CD4-positive, alpha-beta T cell treated with Interleukin-2 at 100 ng/mL for 4 hours (primary cell): Measurements from ENCODE around the gene SORL1.
A peak's percentile ranks its signal among the peaks of the same experiment; 100 is the strongest.
"Not testable (repeated sequence)": the region's sequence is repeated elsewhere in the genome, so short reads cannot be mapped to it uniquely, and the experiment has no call there.

ENCODE experiments used
- DNase-seq: peaks from one replicate; pipeline ENCODE4 v3.0.0-alpha.2; 2020; ENCODE audit warnings: low spot score

SORL1 gene

GRCh38 chr11:121563900-121564822 is 112.0 kb downstream of the SORL1 start:
- no peak for DNase-seq

- DNase-seq, result no peak
These were observed 113.0 kb downstream of the SORL1 start for GRCh38 chr11:121564948-121565684.

DNA sequence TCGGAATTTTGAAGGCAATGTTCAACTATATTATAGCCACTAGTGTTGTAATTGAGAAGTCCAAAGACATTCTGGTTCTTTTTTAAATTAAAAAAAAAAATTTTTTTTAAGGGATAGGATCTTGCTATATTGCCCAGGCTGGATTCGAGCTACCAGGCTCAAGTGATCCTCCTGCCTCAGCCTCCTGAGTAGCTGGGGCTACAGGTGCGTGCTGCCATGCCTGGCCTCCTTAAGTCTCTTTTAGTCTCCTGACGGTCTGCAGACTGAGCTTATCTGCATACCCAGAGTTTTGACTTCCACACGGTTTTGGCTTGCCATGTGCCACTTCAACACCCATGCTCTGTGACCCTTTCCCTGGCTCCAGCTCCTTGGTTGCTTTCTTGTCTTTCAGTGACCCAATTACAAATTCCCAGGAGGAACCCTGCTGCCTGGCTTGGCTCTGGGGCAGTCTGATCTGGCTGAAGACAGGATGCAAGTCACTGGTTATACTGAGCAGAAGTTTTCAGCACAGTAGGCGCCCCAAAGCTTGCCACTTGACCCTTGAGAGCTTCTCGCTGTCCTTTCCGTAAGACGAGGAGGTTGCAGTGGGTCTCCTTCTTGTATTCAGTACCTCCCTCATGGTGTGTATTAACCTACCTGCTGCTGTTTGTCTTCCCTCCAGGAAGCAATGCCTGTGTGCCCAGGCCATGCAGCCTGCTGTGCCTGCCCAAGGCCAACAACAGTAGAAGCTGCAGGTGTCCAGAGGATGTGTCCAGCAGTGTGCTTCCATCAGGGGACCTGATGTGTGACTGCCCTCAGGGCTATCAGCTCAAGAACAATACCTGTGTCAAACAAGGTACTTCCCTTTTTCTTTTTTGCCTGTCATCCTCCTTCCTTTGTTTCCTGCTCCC is 114.4 kb downstream of the SORL1 start:
- no peak for DNase-seq

DNA sequence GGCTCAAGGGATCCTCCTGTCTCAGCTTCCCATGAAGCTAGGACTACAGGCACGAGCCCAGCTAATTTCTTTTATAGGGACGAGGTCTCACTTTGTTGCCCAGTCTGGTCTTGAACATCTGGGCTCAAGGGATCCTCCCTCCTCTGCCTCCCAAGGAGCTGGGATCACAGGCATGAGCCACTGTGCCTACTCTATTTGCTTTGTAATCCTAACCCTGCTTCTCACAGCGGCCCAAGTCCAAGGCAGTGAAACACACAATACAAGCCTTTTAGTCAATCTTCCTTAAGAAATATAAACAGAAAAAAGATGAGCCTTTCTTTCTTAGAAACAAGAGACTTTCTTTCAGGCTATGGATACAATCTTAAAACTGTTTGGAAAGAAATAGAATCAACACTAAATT is 115.9 kb downstream of the SORL1 start:
- no peak for DNase-seq

GRCh38 chr11:121569332-121570299 is 117.5 kb downstream of the SORL1 start:
- not testable (repeated sequence) for DNase-seq

- DNase-seq, result no peak
These were observed 118.3 kb downstream of the SORL1 start for GRCh38 chr11:121570453-121570852.

DNA sequence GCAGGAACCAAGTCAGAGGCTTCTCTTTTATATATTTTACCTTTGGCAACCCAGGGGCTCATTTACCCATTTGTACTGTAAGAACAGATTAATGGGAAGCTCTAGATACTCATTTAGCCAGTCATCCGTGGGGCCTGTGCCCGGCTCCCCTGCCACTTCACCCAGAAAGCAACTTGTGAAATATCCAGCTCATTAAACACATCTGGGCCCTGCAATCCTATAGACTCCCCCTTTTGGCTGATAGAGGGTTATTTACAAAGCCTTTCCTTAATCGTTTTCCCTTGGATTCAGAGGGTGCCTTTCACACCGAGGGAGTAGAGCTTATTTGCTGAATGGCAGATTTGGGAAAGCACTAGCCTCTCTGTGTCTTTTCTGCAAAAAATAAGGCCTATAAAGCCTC is 119.4 kb downstream of the SORL1 start:
- no peak for DNase-seq

DNA sequence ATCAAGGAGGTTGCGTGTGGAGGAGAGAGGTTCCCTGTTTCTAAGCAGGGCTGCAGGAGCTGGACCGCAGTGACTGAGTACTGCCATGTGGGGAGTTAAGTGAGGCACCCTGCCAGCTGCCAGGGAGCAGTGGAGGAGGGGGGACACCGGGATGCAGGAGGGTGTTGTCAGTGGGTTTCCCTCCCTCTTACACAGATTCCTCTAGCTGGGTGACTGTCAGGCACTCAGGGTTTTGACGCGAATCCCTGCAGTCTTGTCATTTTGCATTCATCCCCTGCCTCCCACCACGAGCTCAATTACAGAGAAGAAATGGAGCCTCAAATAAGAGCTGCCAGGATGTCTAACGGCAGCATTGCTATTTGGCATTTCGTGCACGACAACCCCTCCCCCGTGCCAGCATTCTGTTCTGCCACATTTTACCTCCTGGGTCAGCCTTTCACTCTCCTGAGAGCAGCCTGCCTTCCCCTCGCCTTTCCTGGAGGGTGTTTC is 120.5 kb downstream of the SORL1 start:
- DNase-seq, result no peak

GRCh38 chr11:121574801-121575200 is 122.7 kb downstream of the SORL1 start:
- DNase-seq, result no peak

- DNase-seq, result no peak
These were observed 123.3 kb downstream of the SORL1 start for GRCh38 chr11:121575250-121575962.

DNA sequence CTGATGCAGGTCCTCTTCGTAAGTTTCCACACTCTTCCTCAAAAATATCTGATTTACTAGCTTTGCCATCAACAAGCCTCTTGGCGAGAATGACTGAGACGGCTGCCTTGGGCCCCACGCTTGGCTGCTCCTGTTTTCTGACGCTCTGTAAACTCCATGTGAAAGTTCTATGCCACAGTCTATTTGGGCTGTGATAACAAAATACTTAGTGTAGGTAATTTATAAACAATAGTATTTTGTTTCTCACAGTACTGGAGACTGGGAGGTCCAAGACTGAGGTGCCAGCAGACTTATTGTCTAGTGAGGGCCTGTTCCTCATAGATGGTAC is 123.8 kb downstream of the SORL1 start:
- no peak for DNase-seq

- no peak for DNase-seq
These were observed 124.4 kb downstream of the SORL1 start for GRCh38 chr11:121576531-121576930.

DNA sequence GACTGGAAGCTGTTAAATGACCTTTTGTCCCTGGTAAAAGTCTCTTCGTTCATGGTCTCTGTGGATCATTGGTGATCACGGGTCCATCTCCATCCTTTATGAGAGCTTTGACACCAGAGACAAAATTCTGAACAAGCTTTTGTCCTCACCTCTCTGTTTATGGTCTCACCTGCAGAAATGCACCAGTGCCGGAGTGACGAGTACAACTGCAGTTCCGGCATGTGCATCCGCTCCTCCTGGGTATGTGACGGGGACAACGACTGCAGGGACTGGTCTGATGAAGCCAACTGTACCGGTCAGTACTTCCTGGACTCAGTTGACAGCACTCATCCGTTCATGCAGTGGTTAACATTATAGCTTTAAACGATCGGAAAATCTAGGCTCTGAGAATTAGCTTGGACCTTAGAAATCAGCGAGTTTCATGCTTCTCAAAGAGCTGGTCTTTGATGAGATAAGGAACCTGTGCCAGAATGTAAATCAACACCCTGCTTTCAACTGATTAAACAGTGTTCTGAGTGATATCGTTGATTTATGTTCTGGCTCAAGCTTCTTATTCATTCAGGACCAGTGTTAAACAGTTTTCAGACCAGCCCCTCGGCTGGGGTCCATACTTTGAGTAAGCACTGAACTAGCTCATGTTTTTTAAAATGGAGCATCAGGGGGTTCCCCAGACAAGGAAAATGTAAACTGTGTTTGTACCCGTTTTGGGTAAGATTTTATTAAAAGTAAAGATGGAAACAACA is 125.2 kb downstream of the SORL1 start:
- no peak for DNase-seq

DNA sequence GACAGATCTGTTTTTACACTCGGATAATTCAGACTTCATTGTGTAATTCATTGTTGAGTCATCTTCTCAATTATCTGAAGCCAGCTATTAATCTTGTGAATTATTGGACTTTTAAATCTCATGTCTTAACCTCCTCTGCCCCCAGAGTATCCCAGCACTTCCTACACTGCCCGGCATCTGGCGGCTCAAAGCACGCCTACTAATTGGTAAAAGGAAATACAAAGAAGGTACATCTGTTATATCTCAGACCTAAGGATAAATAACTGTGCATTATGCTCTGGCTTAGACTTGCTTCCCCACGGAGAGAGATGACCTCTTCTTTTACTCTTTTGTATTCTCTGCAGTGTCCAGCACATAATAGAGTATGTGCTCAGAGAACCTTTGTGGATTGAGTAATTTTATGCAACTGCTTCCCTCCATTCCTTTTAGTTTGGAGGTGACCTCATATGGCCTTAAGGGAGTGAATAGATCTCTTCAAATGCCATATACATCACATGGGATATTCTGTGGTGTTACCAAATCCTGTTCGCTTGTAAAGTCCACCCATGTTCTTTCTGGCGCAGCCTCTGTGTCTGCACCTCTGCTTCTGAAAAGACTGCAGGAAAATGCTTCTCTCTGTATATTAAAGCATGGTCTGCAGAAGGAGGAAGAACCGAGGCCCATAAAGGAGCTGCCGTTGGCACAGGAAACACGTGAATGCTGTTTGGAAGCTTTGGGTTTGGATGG is 126.3 kb downstream of the SORL1 start:
- DNase-seq, result no peak

GRCh38 chr11:121580154-121580553 is 128.0 kb downstream of the SORL1 start:
- no peak for DNase-seq

DNA sequence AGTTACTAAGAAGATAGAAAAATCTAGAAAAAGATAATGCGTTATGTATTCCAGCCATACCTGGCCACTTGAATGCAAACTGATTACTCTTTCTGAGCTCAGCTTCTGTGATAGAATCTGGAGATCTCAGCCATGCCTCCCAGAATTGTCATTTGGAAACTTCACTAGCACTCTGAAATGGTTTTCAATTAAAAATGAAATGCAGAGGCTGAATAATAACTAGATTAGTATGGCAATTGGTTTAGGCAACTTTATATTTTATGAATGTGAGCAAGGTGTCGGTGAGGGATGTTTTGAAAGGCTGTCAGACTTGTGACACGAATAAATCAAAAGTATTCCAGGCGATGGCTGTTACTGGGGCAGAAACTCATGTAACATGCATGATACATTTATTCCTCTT is 129.5 kb downstream of the SORL1 start:
- DNase-seq, result no peak

GRCh38 chr11:121582296-121582695 is 130.2 kb downstream of the SORL1 start:
- DNase-seq, result peak; percentile 14

GRCh38 chr11:121583825-121584224 is 131.7 kb downstream of the SORL1 start:
- DNase-seq, result no peak

- DNase-seq, result no peak
These were observed 134.6 kb downstream of the SORL1 start for GRCh38 chr11:121586750-121587149.
